ENCODE data around the gene SLC39A6.

Gene SLC39A6

GRCh38 chr18:36058674-36059073 lies 70.5 kb downstream of the SLC39A6 start:
- DNase-seq (ENCODE audit: low spot score): no peak
